ENCODE results near the gene SH2B2.

Gene SH2B2

GRCh38 chr7:102287981-102288278 is 1.3 kb downstream of the SH2B2 start:
- Histone ChIP-seq H3K79me1 (ENCODE audit: low read depth, low read length) (peaks cover 5% of the 10 kb centered on the region), H3K4me2 (ENCODE audit: insufficient read depth, low read length, poor library complexity, severe bottlenecking) (peak overlapping the region; percentile 97), H3K9me3 (replicated peaks in 1 of 2; ENCODE audit: control insufficient read depth in 2 of 2, insufficient read depth in 1 of 2, low read depth in 1 of 2, low read length in 2 of 2) (no peaks in the 10 kb centered on the region), H2AK5ac (ENCODE audit: low read depth, low read length) (no peak overlapping the region), H2BK12ac (ENCODE audit: low read length) (no peak overlapping the region), H3K36me3 (replicated peaks in 1 of 2; ENCODE audit: control insufficient read depth in 2 of 2, insufficient read depth in 2 of 2, low read length in 2 of 2) (no peaks in the 10 kb centered on the region), H3K4ac (ENCODE audit: low read length) (no peak overlapping the region), H3K4me3 (ENCODE audit: low read length in 2 of 2) (peak overlapping the region; percentile 95), H3K9ac (ENCODE audit: low read depth, low read length, poor library complexity) (peak overlapping the region; percentile 99), H3K18ac (ENCODE audit: low read length) (peak overlapping the region; percentile 97), H3K4me1 (ENCODE audit: control insufficient read depth in 2 of 2, insufficient read depth in 1 of 2, low read depth in 1 of 2, low read length in 2 of 2) (peaks cover 24% of the 10 kb centered on the region in 2 donors), H3K27me3 (ENCODE audit: control insufficient read depth in 3 of 3, insufficient read depth in 3 of 3, low read depth in 1 of 3, low read length in 3 of 3) (no peaks in the 10 kb centered on the region), H2BK120ac (ENCODE audit: low read depth, low read length) (no peak overlapping the region), H3K27ac (replicated peaks; ENCODE audit: low read length) (no peak overlapping the region), H2BK5ac (ENCODE audit: low read length) (peak overlapping the region; percentile 82), H3K14ac (ENCODE audit: low read length) (peak overlapping the region; percentile 75), H2AFZ (ENCODE audit: low read length) (peak overlapping the region; percentile 97), H4K91ac (ENCODE audit: low read depth, low read length, poor library complexity) (no peak overlapping the region), H2BK15ac (ENCODE audit: low read length) (peak overlapping the region; percentile 72), H4K8ac (ENCODE audit: low read depth, low read length) (peak overlapping the region; percentile 24), H3K23ac (ENCODE audit: low read depth, low read length, poor library complexity) (peak overlapping the region; percentile 95)
- no CpG with 5 or more reads among the region's 5 CpGs for WGBS, 2 donors (ENCODE audit: extremely low coverage in 2 of 2, insufficient read length in 2 of 2, insufficient replicate concordance in 1 of 2)
- no peak for DNase-seq (ENCODE audit: low spot score)

- Histone ChIP-seq H2AK5ac (ENCODE audit: low read depth, low read length) (no peak overlapping the region), H3K14ac (ENCODE audit: low read length) (no peak overlapping the region), H2BK120ac (ENCODE audit: low read depth, low read length) (no peak overlapping the region), H2AFZ (ENCODE audit: low read length) (no peak overlapping the region), H3K27me3 (ENCODE audit: control insufficient read depth in 3 of 3, insufficient read depth in 3 of 3, low read depth in 1 of 3, low read length in 3 of 3) (no peaks in the 10 kb centered on the region), H3K23ac (ENCODE audit: low read depth, low read length, poor library complexity) (peak overlapping the region; percentile 95), H3K36me3 (replicated peaks in 1 of 2; ENCODE audit: control insufficient read depth in 2 of 2, insufficient read depth in 2 of 2, low read length in 2 of 2) (no peaks in the 10 kb centered on the region), H3K4me3 (ENCODE audit: low read length in 2 of 2) (peak overlapping the region; percentile 95), H3K4ac (ENCODE audit: low read length) (no peak overlapping the region), H2BK15ac (ENCODE audit: low read length) (no peak overlapping the region), H4K8ac (ENCODE audit: low read depth, low read length) (no peak overlapping the region), H3K9ac (ENCODE audit: low read depth, low read length, poor library complexity) (no peak overlapping the region), H3K4me1 (ENCODE audit: control insufficient read depth in 2 of 2, insufficient read depth in 1 of 2, low read depth in 1 of 2, low read length in 2 of 2) (peaks cover 25 to 27% of the 10 kb centered on the region in 2 donors), H2BK12ac (ENCODE audit: low read length) (no peak overlapping the region), H3K18ac (ENCODE audit: low read length) (no peak overlapping the region), H2BK5ac (ENCODE audit: low read length) (no peak overlapping the region), H3K4me2 (ENCODE audit: insufficient read depth, low read length, poor library complexity, severe bottlenecking) (peak overlapping the region; percentile 97), H3K27ac (replicated peaks; ENCODE audit: low read length) (no peak overlapping the region), H4K91ac (ENCODE audit: low read depth, low read length, poor library complexity) (no peak overlapping the region), H3K79me1 (ENCODE audit: low read depth, low read length) (peaks cover 5% of the 10 kb centered on the region), H3K9me3 (replicated peaks in 1 of 2; ENCODE audit: control insufficient read depth in 2 of 2, insufficient read depth in 1 of 2, low read depth in 1 of 2, low read length in 2 of 2) (no peaks in the 10 kb centered on the region)
- DNase-seq (ENCODE audit: low spot score): no peak
- WGBS, 2 donors (ENCODE audit: extremely low coverage in 2 of 2, insufficient read length in 2 of 2, insufficient replicate concordance in 1 of 2): no CpG with 5 or more reads among the region's 10 CpGs
Measured at GRCh38 chr7:102288285-102288930, 1.7 kb downstream of the SH2B2 start.

- H3K23ac ChIP-seq (ENCODE audit: low read depth, low read length, poor library complexity): no peak overlapping the region
- H3K27me3 ChIP-seq (ENCODE audit: control insufficient read depth in 3 of 3, insufficient read depth in 3 of 3, low read depth in 1 of 3, low read length in 3 of 3): no peaks in the 10 kb centered on the region
- H3K14ac ChIP-seq (ENCODE audit: low read length): peak overlapping the region; percentile 47
- no peak overlapping the region for H2BK12ac ChIP-seq (ENCODE audit: low read length)
- H3K4me3 ChIP-seq (ENCODE audit: low read length in 2 of 2): no peak overlapping the region
- H2BK120ac ChIP-seq (ENCODE audit: low read depth, low read length): no peak overlapping the region
- H3K18ac ChIP-seq (ENCODE audit: low read length): no peak overlapping the region
- no peak overlapping the region for H3K9ac ChIP-seq (ENCODE audit: low read depth, low read length, poor library complexity)
- peaks cover 5% of the 10 kb centered on the region for H3K79me1 ChIP-seq (ENCODE audit: low read depth, low read length)
- H3K36me3 ChIP-seq (replicated peaks in 1 of 2; ENCODE audit: control insufficient read depth in 2 of 2, insufficient read depth in 2 of 2, low read length in 2 of 2): no peaks in the 10 kb centered on the region
- H3K4ac ChIP-seq (ENCODE audit: low read length): no peak overlapping the region
- H3K9me3 ChIP-seq (replicated peaks in 1 of 2; ENCODE audit: control insufficient read depth in 2 of 2, insufficient read depth in 1 of 2, low read depth in 1 of 2, low read length in 2 of 2): no peaks in the 10 kb centered on the region
- H2AK5ac ChIP-seq (ENCODE audit: low read depth, low read length): no peak overlapping the region
- no peak overlapping the region for H3K4me2 ChIP-seq (ENCODE audit: insufficient read depth, low read length, poor library complexity, severe bottlenecking)
- no peak overlapping the region for H2BK15ac ChIP-seq (ENCODE audit: low read length)
- no peak for DNase-seq (ENCODE audit: low spot score)
- H4K91ac ChIP-seq (ENCODE audit: low read depth, low read length, poor library complexity): no peak overlapping the region
- no peak overlapping the region for H4K8ac ChIP-seq (ENCODE audit: low read depth, low read length)
- no peak overlapping the region for H2BK5ac ChIP-seq (ENCODE audit: low read length)
- H2AFZ ChIP-seq (ENCODE audit: low read length): no peak overlapping the region
- no CpG with 5 or more reads among the region's 9 CpGs for WGBS, 2 donors (ENCODE audit: extremely low coverage in 2 of 2, insufficient read length in 2 of 2, insufficient replicate concordance in 1 of 2)
- no peak overlapping the region for H3K27ac ChIP-seq (replicated peaks; ENCODE audit: low read length)
- H3K4me1 ChIP-seq (ENCODE audit: control insufficient read depth in 2 of 2, insufficient read depth in 1 of 2, low read depth in 1 of 2, low read length in 2 of 2): peaks cover 24 to 29% of the 10 kb centered on the region in 2 donors
Measured at GRCh38 chr7:102289057-102289456, 2.4 kb downstream of the SH2B2 start.

- Histone ChIP-seq H3K14ac (ENCODE audit: low read length) (no peak overlapping the region), H4K8ac (ENCODE audit: low read depth, low read length) (no peak overlapping the region), H3K4ac (ENCODE audit: low read length) (no peak overlapping the region), H3K27me3 (ENCODE audit: control insufficient read depth in 3 of 3, insufficient read depth in 3 of 3, low read depth in 1 of 3, low read length in 3 of 3) (no peaks in the 10 kb centered on the region), H3K9ac (ENCODE audit: low read depth, low read length, poor library complexity) (no peak overlapping the region), H2BK12ac (ENCODE audit: low read length) (no peak overlapping the region), H3K79me1 (ENCODE audit: low read depth, low read length) (peaks cover 9% of the 10 kb centered on the region), H3K4me1 (ENCODE audit: control insufficient read depth in 2 of 2, insufficient read depth in 1 of 2, low read depth in 1 of 2, low read length in 2 of 2) (peaks cover 13 to 22% of the 10 kb centered on the region in 2 donors), H2BK120ac (ENCODE audit: low read depth, low read length) (no peak overlapping the region), H2BK5ac (ENCODE audit: low read length) (peak overlapping the region; percentile 29), H3K27ac (replicated peaks; ENCODE audit: low read length) (no peak overlapping the region), H3K23ac (ENCODE audit: low read depth, low read length, poor library complexity) (no peak overlapping the region), H3K4me3 (ENCODE audit: low read length in 2 of 2) (no peak overlapping the region), H4K91ac (ENCODE audit: low read depth, low read length, poor library complexity) (peak overlapping the region; percentile 1), H2AFZ (ENCODE audit: low read length) (no peak overlapping the region), H2BK15ac (ENCODE audit: low read length) (no peak overlapping the region), H3K9me3 (replicated peaks in 1 of 2; ENCODE audit: control insufficient read depth in 2 of 2, insufficient read depth in 1 of 2, low read depth in 1 of 2, low read length in 2 of 2) (no peaks in the 10 kb centered on the region), H3K18ac (ENCODE audit: low read length) (no peak overlapping the region), H3K4me2 (ENCODE audit: insufficient read depth, low read length, poor library complexity, severe bottlenecking) (no peak overlapping the region), H3K36me3 (replicated peaks in 1 of 2; ENCODE audit: control insufficient read depth in 2 of 2, insufficient read depth in 2 of 2, low read length in 2 of 2) (no peaks in the 10 kb centered on the region), H2AK5ac (ENCODE audit: low read depth, low read length) (no peak overlapping the region)
- no peak for DNase-seq (ENCODE audit: low spot score)
- no CpG with 5 or more reads among the region's 18 CpGs for WGBS, 2 donors (ENCODE audit: extremely low coverage in 2 of 2, insufficient read length in 2 of 2, insufficient replicate concordance in 1 of 2)
Measured at GRCh38 chr7:102291056-102291915, 4.6 kb downstream of the SH2B2 start.

All from neuronal stem cell (in vitro differentiated cells).